Stomach (tissue), 9 donors: ENCODE data around the gene MPZL2. TPM values are rescaled to one million over a fixed set of nuclear protein-coding genes. Genes with fewer than 3 reads are reported as not detected.

ENCODE experiments used
- DNase-seq, 2 donors: peaks; one replicate each; pipeline versions ENCODE4 v3.0.0 to v3.0.0-alpha.2; 2013 to 2019
- H3K27ac ChIP-seq, 5 donors: fragments of 200-600 bp in 4 of 5; sonication (generic) in 4 of 5; one replicate each; pipeline ENCODE4 v1.5.1; 2013 to 2019; ENCODE audit warnings: mild to moderate bottlenecking in 1 of 5, moderate library complexity in 1 of 5
- H3K27me3 ChIP-seq, 3 donors: fragments of 200-600 bp; sonication (generic); one replicate each; pipeline ENCODE4 v1.5.1; 2017 to 2019; ENCODE audit warnings: mixed run types in 1 of 3
- H3K36me3 ChIP-seq, 4 donors: fragments of 200-600 bp; sonication (generic); 1 replicate in 3 of 4; 2 replicates in 1 of 4; pipeline ENCODE4 v1.5.1; 2016 to 2019
- H3K4me1 ChIP-seq, 4 donors: fragments of 200-600 bp; sonication (generic); one replicate each; pipeline ENCODE4 v1.5.1; 2016 to 2019
- H3K4me3 ChIP-seq, 4 donors: fragments of 200-600 bp; sonication (generic) in 3 of 4; one replicate each; pipeline ENCODE4 v1.5.1; 2016 to 2019; ENCODE audit warnings: mild to moderate bottlenecking in 1 of 4
- H3K9me3 ChIP-seq, 4 donors: fragments of 200-600 bp; sonication (generic); one replicate each; pipeline ENCODE4 v1.5.1; 2016 to 2019
- EP300 ChIP-seq: sonication (generic); formaldehyde crosslinking; IDR thresholded peaks from one replicate; pipeline ENCODE4 v1.6.1; 2017; ENCODE audit warnings: antibody characterized with exemption
- POLR2A ChIP-seq, 4 donors: fragments of 450-650 bp; IDR thresholded peaks; one replicate each; pipeline ENCODE4 v1.6.1; 2016; ENCODE audit warnings: antibody characterized with exemption in 4 of 4, control low read depth in 2 of 4, mild to moderate bottlenecking in 1 of 4, moderate library complexity in 1 of 4
- POLR2AphosphoS5 ChIP-seq, 3 donors: sonication (generic); formaldehyde crosslinking; IDR thresholded peaks; one replicate each; pipeline ENCODE4 v1.6.1; 2016; ENCODE audit warnings: antibody characterized with exemption in 3 of 3
- WGBS, 5 donors: extraction: QIAGEN DNeasy Blood & Tissue Kit in 3 of 5; methylation state at CpG; one replicate each; pipeline versions ENCODE4 v1.1.5 to v1.1.7; 2013 to 2018; 5-methylcytosine and 5-hydroxymethylcytosine counted together
- intact Hi-C: fragments of 100-400 bp; cut with DNase I; formaldehyde crosslinking; loops from one replicate; pipeline ENCODE4 v1.15.1; 2023; ENCODE audit warnings: low total_unique reads
- polyA plus RNA-seq, 3 donors: library from polyadenylated mRNA; stranded (reverse); fragments of 200-250 nt; gene quantifications; one replicate each; pipeline ENCODE4 v1.2.3, GENCODE V29; 2013
- total RNA-seq, 5 donors: library from RNA; depleted of rRNA; stranded (reverse); fragments of >200 nt; gene quantifications; one replicate each; pipeline versions ENCODE4 v1.1.0 to v1.2.3, GENCODE V29; 2014 to 2016
- TF ChIP-seq, protein P1 (sequence below), 7 experiments: fragments of 450-650 bp in 4 of 7; fragments of 200-600 bp in 3 of 7; sonication (generic) in 3 of 7; IDR thresholded peaks; one replicate each; pipeline ENCODE4 v1.5.1; 2016 to 2019; ENCODE audit warnings: antibody characterized with exemption in 7 of 7, control low read depth in 2 of 7, mild to moderate bottlenecking in 1 of 7
- donor health status: healthy with polysubstance abuse.
- donor health status: Bipolar disorder and iron deficiency.
- donor health status: healthy.

MPZL2 gene
- total and polyA plus RNA-seq, 8 donors, result 0.58 to 97.2 (median 48.4) TPM

DNA sequence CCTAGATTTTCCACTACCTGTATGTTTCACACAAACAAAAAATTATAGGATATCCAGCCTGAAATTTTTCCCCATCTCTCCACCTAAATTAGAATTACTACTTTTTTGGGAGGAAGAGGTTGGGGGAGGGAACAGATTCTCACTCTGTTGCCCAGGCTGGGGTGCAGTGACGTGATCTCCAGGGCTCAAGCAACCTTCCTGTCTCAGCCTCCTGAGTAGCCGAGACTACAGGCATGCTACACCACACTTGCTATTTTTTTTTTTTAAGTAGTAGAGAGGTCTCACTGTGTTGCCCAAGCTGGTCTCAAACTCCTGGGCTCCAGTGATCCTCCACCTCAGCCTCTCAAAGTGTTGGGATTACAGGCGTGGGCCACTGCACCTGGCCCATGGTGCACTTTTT, 48.8 kb downstream of the MPZL2 start:
- Histone ChIP-seq H3K36me3 (peaks cover 0 to 3% (median 0%) of the 10 kb centered on the region in 4 donors), H3K27ac (peak overlapping the region in 3 of 5 donors; percentile 33 to 59 (median 51)), H3K4me3 (no peak overlapping the region), H3K4me1 (peaks cover 0 to 49% (median 14%) of the 10 kb centered on the region in 4 donors), H3K27me3 (peaks cover 0 to 12% (median 0%) of the 10 kb centered on the region in 3 donors), H3K9me3 (no peaks in the 10 kb centered on the region)
- intact Hi-C loops, result no loop called here
- DNase-seq, result no peak
- TF ChIP-seq, protein P1, sequence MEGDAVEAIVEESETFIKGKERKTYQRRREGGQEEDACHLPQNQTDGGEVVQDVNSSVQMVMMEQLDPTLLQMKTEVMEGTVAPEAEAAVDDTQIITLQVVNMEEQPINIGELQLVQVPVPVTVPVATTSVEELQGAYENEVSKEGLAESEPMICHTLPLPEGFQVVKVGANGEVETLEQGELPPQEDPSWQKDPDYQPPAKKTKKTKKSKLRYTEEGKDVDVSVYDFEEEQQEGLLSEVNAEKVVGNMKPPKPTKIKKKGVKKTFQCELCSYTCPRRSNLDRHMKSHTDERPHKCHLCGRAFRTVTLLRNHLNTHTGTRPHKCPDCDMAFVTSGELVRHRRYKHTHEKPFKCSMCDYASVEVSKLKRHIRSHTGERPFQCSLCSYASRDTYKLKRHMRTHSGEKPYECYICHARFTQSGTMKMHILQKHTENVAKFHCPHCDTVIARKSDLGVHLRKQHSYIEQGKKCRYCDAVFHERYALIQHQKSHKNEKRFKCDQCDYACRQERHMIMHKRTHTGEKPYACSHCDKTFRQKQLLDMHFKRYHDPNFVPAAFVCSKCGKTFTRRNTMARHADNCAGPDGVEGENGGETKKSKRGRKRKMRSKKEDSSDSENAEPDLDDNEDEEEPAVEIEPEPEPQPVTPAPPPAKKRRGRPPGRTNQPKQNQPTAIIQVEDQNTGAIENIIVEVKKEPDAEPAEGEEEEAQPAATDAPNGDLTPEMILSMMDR (IDR thresholded peaks at IDR 0.05), result no peak
- no peak for TF ChIP-seq POLR2AphosphoS5 (IDR thresholded peaks at IDR 0.05)
- no peak for TF ChIP-seq EP300
- no peak for TF ChIP-seq POLR2A (IDR thresholded peaks at IDR 0.05)
- 64 to 83% (median 75%) methylated on average over 3 of the region's 3 CpGs for WGBS, 5 donors

DNA sequence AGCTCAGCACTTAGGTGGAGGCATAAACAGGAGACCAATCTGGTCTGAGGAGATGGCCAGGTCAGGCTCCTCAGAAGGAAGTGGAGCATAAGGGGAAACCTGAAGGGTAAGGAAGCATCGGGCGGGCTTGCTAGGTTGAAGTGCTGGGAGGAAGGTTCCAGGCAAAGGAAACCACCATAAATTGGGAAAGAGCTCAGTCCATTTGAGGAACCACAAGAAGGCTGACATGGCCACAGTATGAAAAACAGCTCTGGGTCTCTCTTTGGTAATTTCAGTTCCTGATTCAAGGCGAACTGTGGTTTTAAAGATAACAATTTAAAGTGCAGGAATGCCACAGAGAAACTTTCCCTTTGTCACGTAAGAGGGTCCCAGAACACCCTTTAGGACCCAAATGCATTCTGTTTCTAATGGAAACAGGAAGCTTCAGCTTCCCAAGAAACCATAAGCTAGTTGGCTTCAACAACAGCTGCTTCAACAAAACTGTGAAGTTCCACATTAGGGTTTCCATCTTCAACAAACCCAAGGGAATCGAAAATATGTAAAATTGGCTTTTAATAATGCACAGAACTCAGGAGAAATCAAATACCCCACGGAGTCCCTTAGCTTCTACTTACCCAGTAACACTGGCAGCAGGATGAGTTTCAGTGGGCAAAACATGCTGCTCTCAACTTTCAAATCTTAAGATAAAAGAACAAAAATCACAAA, 49.7 kb downstream of the MPZL2 start:
- Histone ChIP-seq H3K4me1 (peaks cover 0 to 49% (median 14%) of the 10 kb centered on the region in 4 donors), H3K9me3 (no peaks in the 10 kb centered on the region), H3K27ac (peak overlapping the region in 2 of 5 donors; percentile 51 to 66), H3K27me3 (peaks cover 0 to 18% (median 0%) of the 10 kb centered on the region in 3 donors), H3K4me3 (no peak overlapping the region), H3K36me3 (peaks cover 0 to 3% (median 0%) of the 10 kb centered on the region in 4 donors)
- intact Hi-C loops, result no loop called here
- TF ChIP-seq POLR2A (IDR thresholded peaks at IDR 0.05) (no peak), EP300 (no peak)
- no peak for DNase-seq
- 63 to 76% (median 66%) methylated on average over 6 of the region's 6 CpGs for WGBS, 5 donors

DNA sequence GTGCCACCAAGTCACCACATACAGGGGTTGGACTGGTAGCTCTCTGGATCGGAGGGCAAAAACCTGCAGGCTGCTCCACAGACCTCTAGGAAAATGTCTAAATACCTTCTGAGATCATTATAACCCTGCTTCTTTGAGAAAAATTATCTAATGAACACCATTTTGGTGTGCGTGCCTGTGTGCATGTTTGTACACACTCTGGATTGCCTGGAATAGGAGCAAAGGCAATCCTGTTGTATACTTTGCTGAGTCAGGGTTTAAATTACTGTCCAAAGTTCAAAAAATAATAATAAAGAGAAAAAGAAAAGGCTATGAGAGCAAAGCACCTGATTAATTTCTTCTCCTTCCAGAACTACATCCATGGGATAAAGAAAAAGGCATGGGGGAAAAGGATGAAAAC, 50.3 kb downstream of the MPZL2 start:
- TF ChIP-seq EP300, result no peak
- no peak for TF ChIP-seq POLR2A (IDR thresholded peaks at IDR 0.05)
- TF ChIP-seq, protein P1 (IDR thresholded peaks at IDR 0.05), result no peak
- TF ChIP-seq POLR2AphosphoS5 (IDR thresholded peaks at IDR 0.05), result no peak
- intact Hi-C loops, result no loop called here
- Histone ChIP-seq H3K36me3 (peaks cover 0 to 3% (median 0%) of the 10 kb centered on the region in 4 donors), H3K27me3 (peaks cover 0 to 23% (median 0%) of the 10 kb centered on the region in 3 donors), H3K4me1 (peaks cover 0 to 49% (median 14%) of the 10 kb centered on the region in 4 donors), H3K4me3 (no peak overlapping the region), H3K27ac (peak overlapping the region in 2 of 5 donors; percentile 51 to 66), H3K9me3 (no peaks in the 10 kb centered on the region)
- peak in 1 of 2 donors; percentile 53 for DNase-seq
- WGBS, 5 donors, result 70 to 76% (median 72%) methylated on average over 2 of the region's 2 CpGs

DNA sequence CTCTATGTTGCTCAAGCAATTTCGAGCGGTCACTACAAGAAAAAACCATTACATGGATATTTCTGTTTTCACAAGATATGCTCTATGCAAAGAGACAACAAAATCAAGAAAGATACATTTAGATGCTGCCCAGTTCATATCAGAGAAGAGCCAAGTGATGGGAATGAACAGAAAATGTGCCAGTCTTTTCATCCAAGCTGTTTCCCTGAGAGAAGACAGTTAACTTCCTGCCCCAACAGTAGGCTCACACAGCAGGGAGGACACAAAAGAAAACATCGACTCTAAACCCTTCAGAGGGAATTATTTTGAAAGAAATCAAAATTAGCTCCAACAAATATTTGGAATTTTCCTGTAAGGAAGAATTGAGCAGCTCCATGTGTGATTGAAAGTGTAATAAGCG, 50.9 kb downstream of the MPZL2 start:
- H3K4me1 ChIP-seq, result peaks cover 0 to 51% (median 14%) of the 10 kb centered on the region in 4 donors
- H3K27ac ChIP-seq, result peak overlapping the region in 2 of 5 donors; percentile 51 to 66
- WGBS, 5 donors, result 72 to 82% (median 77%) methylated on average over 4 of the region's 4 CpGs
- peaks cover 0 to 3% (median 0%) of the 10 kb centered on the region in 4 donors for H3K36me3 ChIP-seq
- DNase-seq, result no peak
- TF ChIP-seq, protein P1 (IDR thresholded peaks at IDR 0.05), result no peak
- TF ChIP-seq EP300 (no peak), POLR2A (IDR thresholded peaks at IDR 0.05) (no peak), POLR2AphosphoS5 (IDR thresholded peaks at IDR 0.05) (no peak)
- intact Hi-C loops, result no loop called here
- no peak overlapping the region for H3K4me3 ChIP-seq
- H3K27me3 ChIP-seq, result peaks cover 0 to 24% (median 0%) of the 10 kb centered on the region in 3 donors
- H3K9me3 ChIP-seq, result no peaks in the 10 kb centered on the region

DNA sequence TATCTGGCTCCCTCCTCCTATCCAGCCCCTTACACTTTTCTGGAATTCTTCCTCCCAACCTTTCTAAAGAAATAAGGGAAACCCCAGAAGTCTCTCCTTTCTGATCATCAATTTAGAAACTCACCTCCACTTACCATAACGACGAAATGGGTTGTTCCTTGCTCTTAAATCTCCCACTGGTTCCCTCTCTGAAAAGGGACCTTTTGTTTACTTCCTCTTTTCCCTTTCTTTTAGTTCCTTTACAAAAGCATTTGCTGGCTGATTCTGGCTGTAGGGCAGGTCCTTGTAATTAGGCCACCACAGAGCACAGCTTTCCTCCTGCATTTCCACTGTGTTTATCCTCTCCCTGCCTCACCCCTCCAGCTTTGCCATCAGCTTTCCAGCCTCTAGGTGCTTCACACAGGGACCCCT, 51.3 kb downstream of the MPZL2 start:
- no peak for DNase-seq
- WGBS, 5 donors, result 45 to 69% (median 48%) methylated on average over 2 of the region's 2 CpGs
- intact Hi-C loops, result no loop called here
- no peak overlapping the region for H3K4me3 ChIP-seq
- peaks cover 0 to 3% (median 0%) of the 10 kb centered on the region in 4 donors for H3K36me3 ChIP-seq
- H3K9me3 ChIP-seq, result no peaks in the 10 kb centered on the region
- H3K27ac ChIP-seq, result peak overlapping the region in 2 of 5 donors; percentile 51 to 66
- H3K4me1 ChIP-seq, result peaks cover 0 to 55% (median 14%) of the 10 kb centered on the region in 4 donors
- H3K27me3 ChIP-seq, result peaks cover 0 to 26% (median 0%) of the 10 kb centered on the region in 3 donors
- no peak for TF ChIP-seq POLR2A (IDR thresholded peaks at IDR 0.05)
- TF ChIP-seq EP300, result no peak
- TF ChIP-seq POLR2AphosphoS5 (IDR thresholded peaks at IDR 0.05), result no peak
- TF ChIP-seq, protein P1 (IDR thresholded peaks at IDR 0.05), result no peak
